Measurements from ENCODE around the gene SPATA16. TPM values are rescaled to one million over a fixed set of nuclear protein-coding genes. Genes with fewer than 3 reads are reported as not detected.

Gene SPATA16
- total and polyA plus RNA-seq, 2 of the 13 experiments (the other 11 are each of a cell fraction or from before 2014, with no cell fraction given), result not detected

GRCh38 chr3:173058229-173058628 lies 82.8 kb downstream of the SPATA16 start:
- Histone ChIP-seq H4K20me1 (ENCODE audit: insufficient read depth, low read length) (no peaks in the 10 kb centered on the region), H3K4me2 (ENCODE audit: low read depth, low read length) (no peak overlapping the region), H3K4me1 (ENCODE audit: insufficient read depth, low read length) (no peaks in the 10 kb centered on the region), H3K27ac (ENCODE audit: extremely low read length, insufficient read depth, low read length) (no peak overlapping the region), H3K9ac (ENCODE audit: insufficient read depth, low read depth, low read length) (no peak overlapping the region), H3K27me3 (ENCODE audit: control insufficient read depth in 1 of 2, insufficient read depth in 2 of 2, low read length in 2 of 2) (no peaks in the 10 kb centered on the region), H3K4me3 (replicated peaks in 1 of 3; ENCODE audit: insufficient read depth in 1 of 3, low read depth in 2 of 3, low read length in 3 of 3) (no peak overlapping the region), H3K79me2 (ENCODE audit: insufficient read depth, low read length) (no peaks in the 10 kb centered on the region), H3K9me3 (ENCODE audit: low read length) (no peaks in the 10 kb centered on the region), H2AFZ (ENCODE audit: low read length) (no peak overlapping the region), H3K36me3 (replicated peaks in 1 of 2; ENCODE audit: control insufficient read depth in 1 of 2, insufficient read depth in 2 of 2, low read length in 2 of 2) (no peaks in the 10 kb centered on the region)
- ATAC-seq (no peak), FAIRE-seq (no peak), DNase-seq (ENCODE audit: low spot score) (no peak)
- 1% methylated on average over 2 of the region's 2 CpGs for WGBS (ENCODE audit: low lambda C conversion rate)
- BruUV-seq (replicated peaks), result no TSS peak
- ChIA-PET POLR2A (no interaction called here), CTCF (ENCODE audit: low intra/inter-chr PET ratio, low total read pairs) (no interaction called here)
- TF ChIP-seq DPF2 (CRISPR knock-in tag; IDR thresholded peaks at IDR 0.05; ENCODE audit: borderline replicate concordance, low read depth) (no peak), PHF21A (CRISPR knock-in tag; IDR thresholded peaks at IDR 0.05) (no peak), PRDM15 (CRISPR knock-in tag; IDR thresholded peaks at IDR 0.05) (no peak), MAFK (conservative IDR thresholded peaks at IDR 0.05 in 1 of 2, IDR thresholded peaks at IDR 0.05 in 1 of 2; ENCODE audit: low read length in 2 of 2) (peak in 1 of 2 experiments; percentile 40; a peak in 2 of 4 replicates), MYPOP (CRISPR knock-in tag; IDR thresholded peaks at IDR 0.05) (no peak), ZNF318 (CRISPR knock-in tag; IDR thresholded peaks at IDR 0.05) (no peak)
- intact Hi-C loops (cut with micrococcal nuclease; ENCODE audit: unreplicated experiment) (no loop called here), in situ Hi-C loops (cut with HindIII; ENCODE audit: extremely low pct_ligation_motif_present, low pct_unique_long_range_greater_than_20kb) (no loop called here)
